Right atrium auricular region (tissue), 2 donors: Measurements from ENCODE around the gene CDH13. TPM values are rescaled to one million over a fixed set of nuclear protein-coding genes. Genes with fewer than 3 reads are reported as not detected.

Source experiments
- DNase-seq: peaks from one replicate; pipeline ENCODE4 v3.0.0-alpha.2; 2019; ENCODE audit warnings: low spot score
- H3K27ac ChIP-seq, 2 donors: fragments of 200-600 bp; sonication (generic); 1 replicate in 1 of 2; 2 replicates in 1 of 2; pipeline ENCODE4 v1.5.1; 2016 to 2019
- H3K27me3 ChIP-seq, 2 donors: fragments of 200-600 bp; sonication (generic); one replicate each; pipeline versions ENCODE4 v1.5.1 to v1.6.0; 2017 to 2019
- H3K36me3 ChIP-seq: fragments of 200-600 bp; sonication (generic); one replicate; pipeline ENCODE4 v1.5.1; 2016
- H3K4me1 ChIP-seq, 2 donors: fragments of 200-600 bp; sonication (generic); one replicate each; pipeline versions ENCODE4 v1.5.1 to v1.6.0; 2017 to 2019
- H3K4me3 ChIP-seq, 2 donors: fragments of 200-600 bp; sonication (generic); 1 replicate in 1 of 2; 2 replicates in 1 of 2; pipeline ENCODE4 v1.5.1; 2017 to 2019; ENCODE audit warnings: mild to moderate bottlenecking in 1 of 2, moderate library complexity in 1 of 2
- H3K9me3 ChIP-seq, 2 donors: fragments of 200-600 bp; sonication (generic); one replicate each; pipeline ENCODE4 v1.5.1; 2019
- total RNA-seq, 2 donors: library from RNA; depleted of rRNA; stranded (reverse); fragments of >200 nt; gene quantifications; one replicate each; pipeline ENCODE4 v1.1.0, GENCODE V29; 2016
- TF ChIP-seq, protein P1 (sequence below), 2 donors: fragments of 200-600 bp; sonication (generic); IDR thresholded peaks; one replicate each; pipeline ENCODE4 v1.5.1; 2019; ENCODE audit warnings: antibody characterized with exemption in 2 of 2

The CDH13 gene
- total RNA-seq, 2 donors from 2014 or later: 75.4 to 85.9 TPM

DNA sequence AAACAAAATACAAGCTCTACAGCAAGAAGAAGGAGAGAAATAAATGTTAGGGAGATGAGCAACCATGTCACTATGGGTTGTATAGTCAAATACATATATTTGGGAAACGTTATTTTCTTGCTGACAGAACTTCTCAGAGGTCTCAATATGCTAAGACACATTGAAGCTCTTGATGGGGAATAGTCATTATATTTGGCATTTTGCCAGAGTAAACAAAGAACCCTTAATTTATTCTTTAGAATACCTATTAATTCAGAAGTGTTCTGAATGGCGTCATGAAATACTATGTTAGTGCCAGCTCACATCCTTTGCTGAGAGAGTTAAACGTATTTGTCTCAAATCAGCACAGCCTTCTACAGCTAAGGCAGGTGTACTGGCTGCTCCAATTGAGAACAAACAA, 458.9 kb downstream of the CDH13 start:
- Histone ChIP-seq H3K36me3 (no peaks in the 10 kb centered on the region), H3K4me1 (no peaks in the 10 kb centered on the region), H3K9me3 (no peaks in the 10 kb centered on the region), H3K4me3 (no peak overlapping the region), H3K27ac (no peak overlapping the region), H3K27me3 (no peaks in the 10 kb centered on the region)
- DNase-seq: no peak
- TF ChIP-seq, protein P1, sequence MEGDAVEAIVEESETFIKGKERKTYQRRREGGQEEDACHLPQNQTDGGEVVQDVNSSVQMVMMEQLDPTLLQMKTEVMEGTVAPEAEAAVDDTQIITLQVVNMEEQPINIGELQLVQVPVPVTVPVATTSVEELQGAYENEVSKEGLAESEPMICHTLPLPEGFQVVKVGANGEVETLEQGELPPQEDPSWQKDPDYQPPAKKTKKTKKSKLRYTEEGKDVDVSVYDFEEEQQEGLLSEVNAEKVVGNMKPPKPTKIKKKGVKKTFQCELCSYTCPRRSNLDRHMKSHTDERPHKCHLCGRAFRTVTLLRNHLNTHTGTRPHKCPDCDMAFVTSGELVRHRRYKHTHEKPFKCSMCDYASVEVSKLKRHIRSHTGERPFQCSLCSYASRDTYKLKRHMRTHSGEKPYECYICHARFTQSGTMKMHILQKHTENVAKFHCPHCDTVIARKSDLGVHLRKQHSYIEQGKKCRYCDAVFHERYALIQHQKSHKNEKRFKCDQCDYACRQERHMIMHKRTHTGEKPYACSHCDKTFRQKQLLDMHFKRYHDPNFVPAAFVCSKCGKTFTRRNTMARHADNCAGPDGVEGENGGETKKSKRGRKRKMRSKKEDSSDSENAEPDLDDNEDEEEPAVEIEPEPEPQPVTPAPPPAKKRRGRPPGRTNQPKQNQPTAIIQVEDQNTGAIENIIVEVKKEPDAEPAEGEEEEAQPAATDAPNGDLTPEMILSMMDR (IDR thresholded peaks at IDR 0.05): no peak

DNA sequence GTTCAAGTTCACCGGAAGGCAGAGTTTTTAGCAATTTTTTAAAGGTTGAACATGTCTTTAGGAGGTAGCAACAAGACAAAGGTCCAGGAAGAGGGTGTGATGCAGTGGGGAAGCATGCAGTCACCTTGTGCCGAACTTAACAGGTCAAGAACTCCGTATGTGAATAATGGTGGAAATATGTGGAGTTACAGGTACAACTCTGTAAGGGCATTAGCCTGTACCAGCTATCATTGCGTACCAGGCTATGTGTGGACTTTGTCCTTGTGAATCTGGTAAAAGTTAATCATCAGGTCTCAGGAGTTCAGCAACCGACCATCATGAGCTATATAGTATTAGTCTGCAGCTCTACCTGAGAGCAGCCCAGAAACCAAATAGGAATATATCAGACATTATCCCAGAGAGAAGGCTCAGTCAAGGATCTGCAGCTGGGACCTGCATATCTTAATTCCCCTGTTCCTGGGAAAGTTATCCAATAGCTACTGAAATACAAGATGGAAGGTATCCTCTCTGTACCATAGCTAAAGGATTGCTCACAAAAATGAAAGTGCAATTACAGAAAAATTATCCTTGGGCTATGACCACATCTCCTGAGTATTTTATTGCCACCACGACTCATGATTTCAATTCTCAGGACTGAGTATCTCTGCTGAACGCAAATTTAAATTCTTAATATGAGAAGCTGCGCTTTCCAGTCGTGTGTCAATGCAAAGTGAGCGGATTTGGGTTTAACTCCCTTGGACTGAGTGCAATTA, 469.3 kb downstream of the CDH13 start:
- peaks cover 4 to 11% of the 10 kb centered on the region in 2 donors for H3K9me3 ChIP-seq
- DNase-seq: no peak
- H3K4me3 ChIP-seq: no peak overlapping the region
- H3K27ac ChIP-seq: no peak overlapping the region
- no peaks in the 10 kb centered on the region for H3K4me1 ChIP-seq
- H3K27me3 ChIP-seq: no peaks in the 10 kb centered on the region
- no peaks in the 10 kb centered on the region for H3K36me3 ChIP-seq
- TF ChIP-seq, protein P1 (IDR thresholded peaks at IDR 0.05): no peak

DNA sequence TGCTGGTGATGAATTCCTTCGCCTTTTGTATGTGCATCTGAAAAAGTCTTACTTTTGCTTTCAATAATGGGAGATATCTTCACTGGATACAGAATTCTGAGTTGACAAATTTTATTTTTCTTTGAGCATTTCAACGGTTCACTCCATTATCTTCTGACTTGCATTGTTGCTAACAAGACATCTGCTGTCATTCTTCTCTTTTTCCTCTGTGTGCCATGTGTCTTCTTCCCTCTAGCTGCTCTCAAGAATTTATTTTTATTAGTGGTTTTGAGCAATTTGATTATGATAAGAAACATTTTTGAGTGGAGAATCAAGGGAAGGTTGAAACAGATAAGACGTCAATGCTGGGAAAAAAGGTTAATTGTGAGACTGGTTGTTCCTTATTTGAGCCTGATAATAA, 471.8 kb downstream of the CDH13 start:
- TF ChIP-seq, protein P1 (IDR thresholded peaks at IDR 0.05): no peak
- Histone ChIP-seq H3K36me3 (no peaks in the 10 kb centered on the region), H3K27me3 (no peaks in the 10 kb centered on the region), H3K4me3 (no peak overlapping the region), H3K9me3 (peaks cover 4 to 17% of the 10 kb centered on the region in 2 donors), H3K4me1 (no peaks in the 10 kb centered on the region), H3K27ac (no peak overlapping the region)
- no peak for DNase-seq

DNA sequence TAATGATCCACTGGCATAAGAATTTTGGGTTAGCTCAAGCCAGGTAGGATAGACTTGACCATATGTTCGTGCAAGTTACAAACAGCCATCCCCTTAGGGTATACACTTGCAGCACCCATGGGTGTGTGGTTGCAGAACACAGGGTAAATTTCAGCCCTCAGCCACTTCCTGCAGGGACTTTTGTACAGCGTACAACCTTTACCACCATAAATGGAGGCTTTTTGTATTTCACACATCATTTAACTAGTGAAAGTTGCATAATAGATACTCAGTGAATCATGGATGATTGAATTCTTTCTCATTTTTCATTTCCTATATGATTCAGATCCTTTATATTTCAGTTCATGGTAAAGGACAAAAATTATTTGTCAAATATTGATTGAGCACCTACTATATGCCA, 473.9 kb downstream of the CDH13 start:
- H3K27me3 ChIP-seq: no peaks in the 10 kb centered on the region
- DNase-seq: no peak
- no peaks in the 10 kb centered on the region for H3K36me3 ChIP-seq
- no peaks in the 10 kb centered on the region for H3K4me1 ChIP-seq
- H3K27ac ChIP-seq: no peak overlapping the region
- TF ChIP-seq, protein P1 (IDR thresholded peaks at IDR 0.05): no peak
- peaks cover 4 to 17% of the 10 kb centered on the region in 2 donors for H3K9me3 ChIP-seq
- no peak overlapping the region for H3K4me3 ChIP-seq

DNA sequence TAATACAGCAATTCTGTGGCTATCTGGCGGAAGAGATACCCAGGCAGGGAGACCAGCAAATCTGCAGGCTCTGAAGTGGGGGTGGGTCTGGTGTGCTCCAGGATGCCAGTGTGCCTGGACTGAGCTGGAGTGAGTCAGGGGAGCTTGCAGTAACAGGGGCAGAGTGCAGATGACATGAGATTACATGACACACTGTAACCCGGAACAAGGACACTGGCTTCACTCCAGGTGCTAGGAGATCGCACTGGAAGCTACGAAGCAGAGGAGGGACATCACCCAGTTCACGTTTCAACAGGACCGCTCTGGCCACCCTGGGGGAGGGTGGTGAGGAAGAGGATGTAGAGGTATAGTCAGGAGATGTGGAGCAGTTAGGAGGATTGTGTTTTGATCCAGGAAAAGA, 475.6 kb downstream of the CDH13 start:
- Histone ChIP-seq H3K4me1 (no peaks in the 10 kb centered on the region), H3K27me3 (no peaks in the 10 kb centered on the region), H3K27ac (no peak overlapping the region), H3K36me3 (no peaks in the 10 kb centered on the region), H3K4me3 (no peak overlapping the region), H3K9me3 (peaks cover 4 to 17% of the 10 kb centered on the region in 2 donors)
- DNase-seq: no peak
- TF ChIP-seq, protein P1 (IDR thresholded peaks at IDR 0.05): no peak
